Measurements from ENCODE around the gene SRD5A2.

- TF ChIP-seq CTCF (IDR thresholded peaks at IDR 0.05) (no peak), POLR2A (IDR thresholded peaks at IDR 0.05) (no peak)
These were observed 51.9 kb downstream of the SRD5A2 start for GRCh38 chr2:31528823-31529222.

All from ovary (tissue), 3 donors.